ENCODE results near the gene MAN2A2.

GRCh38 chr15:90883526-90883975 is 19.6 kb upstream of the MAN2A2 start:
- no peak for TF ChIP-seq ZBTB43 (CRISPR knock-in tag; IDR thresholded peaks at IDR 0.05)
- TF ChIP-seq, protein P1, sequence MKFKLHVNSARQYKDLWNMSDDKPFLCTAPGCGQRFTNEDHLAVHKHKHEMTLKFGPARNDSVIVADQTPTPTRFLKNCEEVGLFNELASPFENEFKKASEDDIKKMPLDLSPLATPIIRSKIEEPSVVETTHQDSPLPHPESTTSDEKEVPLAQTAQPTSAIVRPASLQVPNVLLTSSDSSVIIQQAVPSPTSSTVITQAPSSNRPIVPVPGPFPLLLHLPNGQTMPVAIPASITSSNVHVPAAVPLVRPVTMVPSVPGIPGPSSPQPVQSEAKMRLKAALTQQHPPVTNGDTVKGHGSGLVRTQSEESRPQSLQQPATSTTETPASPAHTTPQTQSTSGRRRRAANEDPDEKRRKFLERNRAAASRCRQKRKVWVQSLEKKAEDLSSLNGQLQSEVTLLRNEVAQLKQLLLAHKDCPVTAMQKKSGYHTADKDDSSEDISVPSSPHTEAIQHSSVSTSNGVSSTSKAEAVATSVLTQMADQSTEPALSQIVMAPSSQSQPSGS (CRISPR knock-in tag; IDR thresholded peaks at IDR 0.05; ENCODE audit: borderline replicate concordance, low read depth): no peak
- no peak for TF ChIP-seq CTCF (IDR thresholded peaks at IDR 0.05)
- no peak for TF ChIP-seq NR1H2 (CRISPR knock-in tag; IDR thresholded peaks at IDR 0.05)
- TF ChIP-seq NR3C1 (CRISPR knock-in tag; conservative IDR thresholded peaks at IDR 0.05; ENCODE audit: low read depth): no peak
- TF ChIP-seq, protein P2, sequence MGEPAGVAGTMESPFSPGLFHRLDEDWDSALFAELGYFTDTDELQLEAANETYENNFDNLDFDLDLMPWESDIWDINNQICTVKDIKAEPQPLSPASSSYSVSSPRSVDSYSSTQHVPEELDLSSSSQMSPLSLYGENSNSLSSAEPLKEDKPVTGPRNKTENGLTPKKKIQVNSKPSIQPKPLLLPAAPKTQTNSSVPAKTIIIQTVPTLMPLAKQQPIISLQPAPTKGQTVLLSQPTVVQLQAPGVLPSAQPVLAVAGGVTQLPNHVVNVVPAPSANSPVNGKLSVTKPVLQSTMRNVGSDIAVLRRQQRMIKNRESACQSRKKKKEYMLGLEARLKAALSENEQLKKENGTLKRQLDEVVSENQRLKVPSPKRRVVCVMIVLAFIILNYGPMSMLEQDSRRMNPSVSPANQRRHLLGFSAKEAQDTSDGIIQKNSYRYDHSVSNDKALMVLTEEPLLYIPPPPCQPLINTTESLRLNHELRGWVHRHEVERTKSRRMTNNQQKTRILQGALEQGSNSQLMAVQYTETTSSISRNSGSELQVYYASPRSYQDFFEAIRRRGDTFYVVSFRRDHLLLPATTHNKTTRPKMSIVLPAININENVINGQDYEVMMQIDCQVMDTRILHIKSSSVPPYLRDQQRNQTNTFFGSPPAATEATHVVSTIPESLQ (CRISPR knock-in tag; IDR thresholded peaks at IDR 0.05): no peak
- TF ChIP-seq ZNF138 (CRISPR knock-in tag; conservative IDR thresholded peaks at IDR 0.05): no peak
- no peak for TF ChIP-seq CBFB (CRISPR knock-in tag; IDR thresholded peaks at IDR 0.05; ENCODE audit: low read depth)
- TF ChIP-seq IRF1 (CRISPR knock-in tag; IDR thresholded peaks at IDR 0.05): no peak
- no peak for TF ChIP-seq NR2C2 (CRISPR knock-in tag; IDR thresholded peaks at IDR 0.05)
- TF ChIP-seq HMGXB4 (CRISPR knock-in tag; IDR thresholded peaks at IDR 0.05): no peak
- TF ChIP-seq FOXP1 (CRISPR knock-in tag; IDR thresholded peaks at IDR 0.05; ENCODE audit: borderline replicate concordance): no peak
- no peak for TF ChIP-seq ZNF425 (CRISPR knock-in tag; conservative IDR thresholded peaks at IDR 0.05)
- TF ChIP-seq CDX4 (CRISPR knock-in tag; IDR thresholded peaks at IDR 0.05; ENCODE audit: borderline replicate concordance): no peak

Data from WTC11 (cell line).